Ishikawa (cell line): ENCODE data around the gene CD8B2.

Source experiments
- CREB1 ChIP-seq: IDR thresholded peaks from 2 replicates; pipeline ENCODE4 v1.6.1; 2012; ENCODE audit warnings: low read depth
- EGR1 ChIP-seq: IDR thresholded peaks from 2 replicates; pipeline ENCODE4 v1.6.1; 2012
- EP300 ChIP-seq: IDR thresholded peaks from 2 replicates; pipeline ENCODE4 v1.6.1; 2012; ENCODE audit warnings: borderline replicate concordance
- FOXM1 ChIP-seq: IDR thresholded peaks from 2 replicates; pipeline ENCODE4 v1.6.1; 2012; ENCODE audit warnings: low read depth, borderline replicate concordance
- NFIC ChIP-seq: IDR thresholded peaks from 2 replicates; pipeline ENCODE4 v1.6.1; 2012
- RAD21 ChIP-seq: IDR thresholded peaks from 2 replicates; pipeline ENCODE4 v1.6.1; 2012; ENCODE audit warnings: low read depth
- TAF1 ChIP-seq: IDR thresholded peaks from 2 replicates; pipeline ENCODE4 v1.6.1; 2012; ENCODE audit warnings: low read depth, mild to moderate bottlenecking
- TCF12 ChIP-seq: IDR thresholded peaks from 2 replicates; pipeline ENCODE4 v1.6.1; 2012; ENCODE audit warnings: low read depth
- TEAD4 ChIP-seq: IDR thresholded peaks from 2 replicates; pipeline ENCODE4 v1.6.1; 2012
- TF ChIP-seq, protein P1 (sequence below): IDR thresholded peaks from 2 replicates; pipeline ENCODE4 v1.6.1; 2012; ENCODE audit warnings: low read depth, mild to moderate bottlenecking
- TF ChIP-seq, protein P2 (sequence below): IDR thresholded peaks from 2 replicates; pipeline ENCODE4 v1.6.1; 2012
- TF ChIP-seq, protein P3 (sequence below): IDR thresholded peaks from 2 replicates; pipeline ENCODE4 v1.6.1; 2012

DNA sequence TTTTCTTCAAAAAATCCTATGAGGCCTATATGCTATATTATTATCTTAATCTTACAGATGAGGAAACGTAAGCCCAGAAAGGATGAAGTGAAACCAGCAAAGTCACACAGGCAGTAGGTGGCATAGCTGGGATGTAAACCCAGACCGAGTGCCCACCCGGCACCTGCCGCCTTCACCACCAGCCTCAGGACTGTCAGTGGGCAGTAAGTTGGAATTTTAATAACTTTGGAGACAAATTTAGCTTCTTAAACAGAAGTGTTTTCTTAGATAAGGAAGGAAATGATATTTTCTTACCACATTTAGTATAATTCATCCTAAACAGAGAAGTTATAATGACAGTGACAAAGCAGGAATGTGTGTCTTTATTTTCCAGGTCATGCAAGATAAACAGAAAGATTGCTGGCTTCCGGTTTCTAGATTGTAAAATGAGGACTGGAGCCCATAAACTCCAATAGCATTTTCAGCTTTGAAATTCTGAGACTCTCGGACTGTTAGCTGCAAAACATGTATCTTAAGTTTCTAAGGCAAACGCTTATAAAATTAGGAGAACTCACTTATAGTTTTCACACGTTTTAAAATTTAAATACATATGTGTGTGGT, 59.3 kb downstream of the CD8B2 start:
- TF ChIP-seq EP300 = no peak
- TF ChIP-seq EGR1 = no peak
- TF ChIP-seq, protein P1, sequence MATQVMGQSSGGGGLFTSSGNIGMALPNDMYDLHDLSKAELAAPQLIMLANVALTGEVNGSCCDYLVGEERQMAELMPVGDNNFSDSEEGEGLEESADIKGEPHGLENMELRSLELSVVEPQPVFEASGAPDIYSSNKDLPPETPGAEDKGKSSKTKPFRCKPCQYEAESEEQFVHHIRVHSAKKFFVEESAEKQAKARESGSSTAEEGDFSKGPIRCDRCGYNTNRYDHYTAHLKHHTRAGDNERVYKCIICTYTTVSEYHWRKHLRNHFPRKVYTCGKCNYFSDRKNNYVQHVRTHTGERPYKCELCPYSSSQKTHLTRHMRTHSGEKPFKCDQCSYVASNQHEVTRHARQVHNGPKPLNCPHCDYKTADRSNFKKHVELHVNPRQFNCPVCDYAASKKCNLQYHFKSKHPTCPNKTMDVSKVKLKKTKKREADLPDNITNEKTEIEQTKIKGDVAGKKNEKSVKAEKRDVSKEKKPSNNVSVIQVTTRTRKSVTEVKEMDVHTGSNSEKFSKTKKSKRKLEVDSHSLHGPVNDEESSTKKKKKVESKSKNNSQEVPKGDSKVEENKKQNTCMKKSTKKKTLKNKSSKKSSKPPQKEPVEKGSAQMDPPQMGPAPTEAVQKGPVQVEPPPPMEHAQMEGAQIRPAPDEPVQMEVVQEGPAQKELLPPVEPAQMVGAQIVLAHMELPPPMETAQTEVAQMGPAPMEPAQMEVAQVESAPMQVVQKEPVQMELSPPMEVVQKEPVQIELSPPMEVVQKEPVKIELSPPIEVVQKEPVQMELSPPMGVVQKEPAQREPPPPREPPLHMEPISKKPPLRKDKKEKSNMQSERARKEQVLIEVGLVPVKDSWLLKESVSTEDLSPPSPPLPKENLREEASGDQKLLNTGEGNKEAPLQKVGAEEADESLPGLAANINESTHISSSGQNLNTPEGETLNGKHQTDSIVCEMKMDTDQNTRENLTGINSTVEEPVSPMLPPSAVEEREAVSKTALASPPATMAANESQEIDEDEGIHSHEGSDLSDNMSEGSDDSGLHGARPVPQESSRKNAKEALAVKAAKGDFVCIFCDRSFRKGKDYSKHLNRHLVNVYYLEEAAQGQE = no peak
- no peak for TF ChIP-seq TAF1
- no peak for TF ChIP-seq RAD21
- no peak for TF ChIP-seq FOXM1
- TF ChIP-seq CREB1 = no peak
- TF ChIP-seq, protein P2, sequence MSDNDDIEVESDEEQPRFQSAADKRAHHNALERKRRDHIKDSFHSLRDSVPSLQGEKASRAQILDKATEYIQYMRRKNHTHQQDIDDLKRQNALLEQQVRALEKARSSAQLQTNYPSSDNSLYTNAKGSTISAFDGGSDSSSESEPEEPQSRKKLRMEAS = no peak
- no peak for TF ChIP-seq TCF12
- TF ChIP-seq TEAD4 = no peak
- TF ChIP-seq, protein P3, sequence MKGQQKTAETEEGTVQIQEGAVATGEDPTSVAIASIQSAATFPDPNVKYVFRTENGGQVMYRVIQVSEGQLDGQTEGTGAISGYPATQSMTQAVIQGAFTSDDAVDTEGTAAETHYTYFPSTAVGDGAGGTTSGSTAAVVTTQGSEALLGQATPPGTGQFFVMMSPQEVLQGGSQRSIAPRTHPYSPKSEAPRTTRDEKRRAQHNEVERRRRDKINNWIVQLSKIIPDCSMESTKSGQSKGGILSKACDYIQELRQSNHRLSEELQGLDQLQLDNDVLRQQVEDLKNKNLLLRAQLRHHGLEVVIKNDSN = no peak
- TF ChIP-seq NFIC = no peak
